Neural cell (in vitro differentiated cells): ENCODE data around the gene TAF5L.

Source experiments
- EZH2 ChIP-seq: fragments of 200-600, 300-800 bp; shearing (Covaris generic), sonication (generic); IDR thresholded peaks from 2 replicates; pipeline ENCODE4 v1.6.1; 2014; ENCODE audit warnings: antibody characterized with exemption, low read length, borderline replicate concordance, mild to moderate bottlenecking; ENCODE audit not compliant: insufficient read depth, poor library complexity, severe bottlenecking
- MXI1 ChIP-seq: fragments of 450-650 bp; conservative IDR thresholded peaks from 2 replicates; pipeline ENCODE4 v1.6.1; 2014; ENCODE audit warnings: antibody characterized with exemption, mild to moderate bottlenecking; ENCODE audit not compliant: poor library complexity, severe bottlenecking
- RAD21 ChIP-seq: fragments of 450-650 bp; conservative IDR thresholded peaks from 2 replicates; pipeline ENCODE4 v1.6.1; 2014; ENCODE audit warnings: antibody characterized with exemption, mild to moderate bottlenecking, moderate library complexity
- TF ChIP-seq, protein P1 (sequence below): fragments of 450-650 bp; IDR thresholded peaks from 2 replicates; pipeline ENCODE4 v1.5.1; 2014; ENCODE audit warnings: antibody characterized with exemption, mild to moderate bottlenecking, moderate library complexity; ENCODE audit not compliant: poor library complexity, severe bottlenecking
- TF ChIP-seq, protein P2 (sequence below): IDR thresholded peaks from 2 replicates; pipeline ENCODE4 v1.6.1; 2012; ENCODE audit warnings: borderline replicate concordance

DNA sequence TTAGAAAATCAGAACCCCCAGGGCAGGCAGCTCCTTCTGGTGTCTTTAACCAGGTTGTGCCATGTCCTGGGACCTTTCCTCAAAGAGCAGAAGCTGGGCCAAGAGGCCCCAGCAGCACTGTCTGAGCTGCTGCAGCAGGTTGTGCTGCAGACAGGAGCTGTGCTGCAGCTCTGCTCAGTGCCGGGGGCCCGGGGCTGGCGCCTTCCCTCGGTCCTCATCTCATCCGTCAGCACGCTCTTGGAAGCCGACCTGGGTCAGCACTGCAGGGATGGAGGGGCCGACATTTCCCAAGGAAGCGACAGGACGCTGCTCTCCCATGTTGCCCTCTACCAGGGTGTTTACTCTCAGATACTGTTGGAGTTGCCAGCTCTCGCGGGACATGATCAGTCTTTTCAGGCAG lies 11.8 kb upstream of the TAF5L start:
- TF ChIP-seq, protein P1, sequence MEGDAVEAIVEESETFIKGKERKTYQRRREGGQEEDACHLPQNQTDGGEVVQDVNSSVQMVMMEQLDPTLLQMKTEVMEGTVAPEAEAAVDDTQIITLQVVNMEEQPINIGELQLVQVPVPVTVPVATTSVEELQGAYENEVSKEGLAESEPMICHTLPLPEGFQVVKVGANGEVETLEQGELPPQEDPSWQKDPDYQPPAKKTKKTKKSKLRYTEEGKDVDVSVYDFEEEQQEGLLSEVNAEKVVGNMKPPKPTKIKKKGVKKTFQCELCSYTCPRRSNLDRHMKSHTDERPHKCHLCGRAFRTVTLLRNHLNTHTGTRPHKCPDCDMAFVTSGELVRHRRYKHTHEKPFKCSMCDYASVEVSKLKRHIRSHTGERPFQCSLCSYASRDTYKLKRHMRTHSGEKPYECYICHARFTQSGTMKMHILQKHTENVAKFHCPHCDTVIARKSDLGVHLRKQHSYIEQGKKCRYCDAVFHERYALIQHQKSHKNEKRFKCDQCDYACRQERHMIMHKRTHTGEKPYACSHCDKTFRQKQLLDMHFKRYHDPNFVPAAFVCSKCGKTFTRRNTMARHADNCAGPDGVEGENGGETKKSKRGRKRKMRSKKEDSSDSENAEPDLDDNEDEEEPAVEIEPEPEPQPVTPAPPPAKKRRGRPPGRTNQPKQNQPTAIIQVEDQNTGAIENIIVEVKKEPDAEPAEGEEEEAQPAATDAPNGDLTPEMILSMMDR, result no peak
- TF ChIP-seq MXI1 (no peak), RAD21 (no peak), EZH2 (no peak)
- TF ChIP-seq, protein P2, sequence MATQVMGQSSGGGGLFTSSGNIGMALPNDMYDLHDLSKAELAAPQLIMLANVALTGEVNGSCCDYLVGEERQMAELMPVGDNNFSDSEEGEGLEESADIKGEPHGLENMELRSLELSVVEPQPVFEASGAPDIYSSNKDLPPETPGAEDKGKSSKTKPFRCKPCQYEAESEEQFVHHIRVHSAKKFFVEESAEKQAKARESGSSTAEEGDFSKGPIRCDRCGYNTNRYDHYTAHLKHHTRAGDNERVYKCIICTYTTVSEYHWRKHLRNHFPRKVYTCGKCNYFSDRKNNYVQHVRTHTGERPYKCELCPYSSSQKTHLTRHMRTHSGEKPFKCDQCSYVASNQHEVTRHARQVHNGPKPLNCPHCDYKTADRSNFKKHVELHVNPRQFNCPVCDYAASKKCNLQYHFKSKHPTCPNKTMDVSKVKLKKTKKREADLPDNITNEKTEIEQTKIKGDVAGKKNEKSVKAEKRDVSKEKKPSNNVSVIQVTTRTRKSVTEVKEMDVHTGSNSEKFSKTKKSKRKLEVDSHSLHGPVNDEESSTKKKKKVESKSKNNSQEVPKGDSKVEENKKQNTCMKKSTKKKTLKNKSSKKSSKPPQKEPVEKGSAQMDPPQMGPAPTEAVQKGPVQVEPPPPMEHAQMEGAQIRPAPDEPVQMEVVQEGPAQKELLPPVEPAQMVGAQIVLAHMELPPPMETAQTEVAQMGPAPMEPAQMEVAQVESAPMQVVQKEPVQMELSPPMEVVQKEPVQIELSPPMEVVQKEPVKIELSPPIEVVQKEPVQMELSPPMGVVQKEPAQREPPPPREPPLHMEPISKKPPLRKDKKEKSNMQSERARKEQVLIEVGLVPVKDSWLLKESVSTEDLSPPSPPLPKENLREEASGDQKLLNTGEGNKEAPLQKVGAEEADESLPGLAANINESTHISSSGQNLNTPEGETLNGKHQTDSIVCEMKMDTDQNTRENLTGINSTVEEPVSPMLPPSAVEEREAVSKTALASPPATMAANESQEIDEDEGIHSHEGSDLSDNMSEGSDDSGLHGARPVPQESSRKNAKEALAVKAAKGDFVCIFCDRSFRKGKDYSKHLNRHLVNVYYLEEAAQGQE, result no peak
